HG03432 (cell line): ENCODE data around the gene SPRED2.
A peak's percentile ranks its signal among the peaks of the same experiment; 100 is the strongest.

Experiments
- ATAC-seq: cut with Tn5 transposase; IDR thresholded peaks from one replicate; pipeline ENCODE4 v1.9.1; 2021; ENCODE audit warnings: mild to moderate bottlenecking, moderate library complexity; ENCODE audit not compliant: unreplicated experiment

SPRED2 gene

GRCh38 chr2:65416945-65417344, 15.5 kb downstream of the SPRED2 start:
- no peak for ATAC-seq

GRCh38 chr2:65416321-65416720, 16.1 kb downstream of the SPRED2 start:
- no peak for ATAC-seq

GRCh38 chr2:65415091-65415490, 17.3 kb downstream of the SPRED2 start:
- no peak for ATAC-seq

GRCh38 chr2:65413610-65414009, 18.8 kb downstream of the SPRED2 start:
- no peak for ATAC-seq

- ATAC-seq: no peak
These were observed 19.3 kb downstream of the SPRED2 start for GRCh38 chr2:65413106-65413505.

GRCh38 chr2:65411056-65411795, 21.2 kb downstream of the SPRED2 start:
- ATAC-seq: no peak

- ATAC-seq: no peak
These were observed 23.4 kb downstream of the SPRED2 start for GRCh38 chr2:65409045-65409444.

- no peak for ATAC-seq
These were observed 25.2 kb downstream of the SPRED2 start for GRCh38 chr2:65407240-65407639.

GRCh38 chr2:65404988-65405697, 27.3 kb downstream of the SPRED2 start:
- ATAC-seq: peak; percentile 46

- no peak for ATAC-seq
These were observed 28.9 kb downstream of the SPRED2 start for GRCh38 chr2:65403529-65403915.

- ATAC-seq: no peak
These were observed 29.4 kb downstream of the SPRED2 start for GRCh38 chr2:65402780-65403528.

GRCh38 chr2:65402323-65402722, 30.1 kb downstream of the SPRED2 start:
- no peak for ATAC-seq

GRCh38 chr2:65397122-65397521, 35.3 kb downstream of the SPRED2 start:
- ATAC-seq: peak; percentile 68

- ATAC-seq: no peak
These were observed 35.9 kb downstream of the SPRED2 start for GRCh38 chr2:65396348-65397026.

- no peak for ATAC-seq
These were observed 36.6 kb downstream of the SPRED2 start for GRCh38 chr2:65395621-65396347.

GRCh38 chr2:65393743-65394422, 38.5 kb downstream of the SPRED2 start:
- ATAC-seq: peak; percentile 23

GRCh38 chr2:65393046-65393445, 39.4 kb downstream of the SPRED2 start:
- no peak for ATAC-seq

GRCh38 chr2:65392609-65393008, 39.8 kb downstream of the SPRED2 start:
- ATAC-seq: no peak

- peak; percentile 76 for ATAC-seq
These were observed 42.3 kb downstream of the SPRED2 start for GRCh38 chr2:65390134-65390533.

- ATAC-seq: no peak
These were observed 42.9 kb downstream of the SPRED2 start for GRCh38 chr2:65389476-65389875.
